Islet of Langerhans (tissue), 1 donor: ENCODE results near the gene ITPR1.

Experiments
- FAIRE-seq: peaks from one replicate; lab custom pipeline; 2011; peaks lifted over from hg19 to GRCh38; lab: Jason Lieb, UNC

ITPR1 gene

GRCh38 chr3:4491855-4492207 is 1.3 kb upstream of the ITPR1 start:
- FAIRE-seq, result no peak

GRCh38 chr3:4492208-4493013 is 737 bp upstream of the ITPR1 start:
- FAIRE-seq, result no peak

DNA sequence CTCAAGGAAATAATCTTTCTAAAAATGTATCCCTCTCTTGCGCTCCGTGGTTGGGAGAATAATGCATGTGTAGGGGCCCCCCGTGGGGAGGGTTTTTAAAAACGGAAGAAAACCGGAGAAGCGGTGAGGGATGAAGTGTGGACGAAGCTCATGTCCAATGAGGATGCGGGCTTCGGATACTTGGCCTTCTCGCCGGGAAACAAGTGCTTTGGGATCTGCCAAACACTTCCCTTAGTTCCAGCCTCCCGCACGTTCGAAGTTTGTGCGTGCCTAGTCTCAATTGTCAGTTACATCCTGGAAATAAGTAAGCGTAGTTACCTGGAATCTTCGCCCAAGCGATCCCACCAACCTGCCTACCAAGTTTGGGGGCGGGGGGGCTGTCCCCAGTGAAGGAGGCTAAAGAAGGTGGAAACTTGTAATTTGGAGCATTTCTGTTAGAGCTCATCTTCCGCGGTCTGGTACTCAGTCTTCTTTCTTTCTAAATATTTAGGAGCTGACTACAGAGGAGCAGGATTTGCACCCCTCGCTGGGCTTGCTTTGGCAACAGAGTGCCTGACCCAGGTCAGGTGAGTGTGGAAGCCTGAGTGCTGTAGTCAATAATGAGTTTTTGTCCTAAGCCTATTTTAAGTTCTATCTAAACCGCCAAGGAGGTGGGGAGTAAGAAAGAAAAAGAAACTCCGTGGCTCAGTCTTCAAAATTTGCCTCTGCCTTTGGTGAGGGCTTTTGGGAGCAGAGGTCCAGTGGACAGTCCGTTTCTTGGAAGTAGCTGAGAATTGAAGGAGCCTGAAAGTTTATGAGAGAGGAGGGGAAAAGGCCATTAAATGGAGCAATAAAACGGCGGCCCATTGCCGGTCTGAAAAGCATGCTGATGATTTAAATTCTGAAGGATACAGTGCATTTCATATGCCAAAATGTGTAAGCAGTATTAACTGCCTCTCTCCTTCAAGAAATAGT is 1.1 kb downstream of the ITPR1 start:
- no peak for FAIRE-seq

- no peak for FAIRE-seq
Measured at GRCh38 chr3:4494895-4495264, 1.7 kb downstream of the ITPR1 start.

DNA sequence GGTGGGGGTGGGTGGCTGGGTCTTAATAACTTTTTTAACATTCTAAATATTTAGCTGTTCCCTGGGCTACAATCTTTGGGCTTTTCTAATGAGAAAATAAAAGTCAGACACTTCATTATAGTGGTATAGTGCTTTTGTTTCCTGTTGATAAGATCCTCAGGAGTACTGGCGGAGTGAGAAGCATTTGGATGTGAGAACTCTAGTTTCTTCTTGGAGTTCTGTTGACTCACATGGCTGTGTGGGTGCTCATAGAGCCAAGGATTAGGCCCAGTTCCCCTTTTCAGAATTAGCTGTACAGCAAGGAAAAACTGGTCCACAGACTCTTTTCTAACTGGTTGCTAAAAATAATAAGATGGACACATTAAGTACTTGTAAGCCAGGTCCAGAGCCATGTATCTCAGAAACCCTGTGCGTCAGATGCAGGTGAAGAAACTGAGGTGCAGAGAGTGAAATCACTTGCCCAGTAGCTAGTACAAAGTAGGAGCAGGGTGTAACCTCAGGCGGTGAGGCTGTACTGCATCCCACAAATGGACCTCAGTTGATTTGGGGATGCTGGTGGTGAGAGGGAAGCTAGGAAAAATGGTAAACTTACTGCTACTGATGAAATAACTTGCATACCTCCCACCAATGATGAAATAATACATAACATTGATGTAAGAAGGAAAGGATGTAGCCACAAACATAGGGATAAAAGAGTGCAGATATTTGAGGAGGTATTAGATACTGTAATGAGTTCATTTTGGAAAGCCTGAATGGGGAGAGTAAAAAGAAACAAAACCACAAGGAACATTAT is 2.3 kb downstream of the ITPR1 start:
- no peak for FAIRE-seq

DNA sequence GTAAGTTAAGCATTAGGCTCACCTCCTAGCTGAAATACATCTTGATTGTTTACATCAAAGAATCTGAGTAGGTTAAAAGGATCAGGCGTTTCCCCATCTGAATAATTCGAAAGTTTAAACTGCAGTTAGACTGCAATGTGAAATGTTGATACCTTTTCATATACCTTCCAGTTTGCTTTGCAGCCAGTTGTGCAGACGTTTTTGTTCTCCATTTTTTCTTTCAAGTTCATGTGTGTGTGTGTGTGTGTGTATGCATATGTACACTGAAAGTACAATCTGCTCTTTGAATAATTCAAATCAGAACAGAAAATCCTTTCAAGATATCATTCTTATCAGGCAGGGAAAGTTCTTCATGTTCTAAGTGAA is 2.9 kb downstream of the ITPR1 start:
- FAIRE-seq, result no peak

DNA sequence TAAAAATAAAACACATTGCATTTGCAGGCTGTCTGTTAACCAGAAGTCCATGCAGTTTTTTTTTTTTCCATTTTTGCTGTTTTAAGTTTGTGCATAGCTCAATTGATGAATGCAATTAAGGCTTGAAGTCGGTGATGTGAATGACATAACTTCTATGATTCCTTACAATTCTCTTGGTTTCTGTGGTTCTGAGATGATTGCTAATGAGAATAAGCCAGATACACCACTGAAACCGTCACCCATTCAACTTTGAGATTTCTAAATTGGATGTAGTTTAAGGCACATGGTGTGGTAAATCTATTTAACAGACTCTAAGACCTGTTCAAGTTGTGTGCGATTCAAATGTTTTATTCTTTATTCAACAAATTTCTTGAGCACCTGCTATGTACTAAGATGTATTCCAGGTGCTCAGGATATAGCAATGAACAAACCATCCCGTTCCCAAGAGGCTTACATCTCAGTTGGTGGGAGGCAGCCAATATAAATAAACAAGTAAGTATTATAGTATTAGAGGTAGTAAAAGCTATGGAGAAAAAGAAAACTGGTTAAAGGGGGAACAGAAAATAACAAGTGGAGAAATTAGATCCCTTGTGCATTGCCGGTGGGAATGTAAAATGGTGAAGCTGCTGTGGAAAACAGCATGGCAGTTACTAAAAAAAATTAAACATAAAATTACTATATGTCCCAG is 4.0 kb downstream of the ITPR1 start:
- FAIRE-seq, result no peak

DNA sequence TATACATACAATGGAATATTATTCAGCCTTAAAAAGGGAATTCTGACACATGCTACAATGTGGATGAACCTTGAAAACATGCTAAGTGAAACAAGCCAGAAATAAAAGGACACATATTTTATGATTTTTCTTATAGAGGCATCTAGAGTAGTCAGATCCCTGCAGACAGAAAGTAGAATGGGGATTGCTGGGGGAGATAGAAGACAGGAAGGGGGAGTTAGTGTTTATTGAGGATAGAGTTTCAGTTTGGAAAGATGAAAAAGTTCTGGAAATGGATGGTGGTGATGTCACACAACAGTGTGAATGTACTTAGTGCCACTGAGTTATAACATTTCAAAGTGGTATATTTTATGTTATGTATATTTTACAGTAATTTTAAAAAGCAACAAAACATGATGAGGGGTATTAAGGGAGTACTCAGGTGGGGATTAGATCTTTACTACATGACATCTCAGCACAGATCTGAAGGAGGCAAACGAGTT is 4.7 kb downstream of the ITPR1 start:
- FAIRE-seq, result no peak

DNA sequence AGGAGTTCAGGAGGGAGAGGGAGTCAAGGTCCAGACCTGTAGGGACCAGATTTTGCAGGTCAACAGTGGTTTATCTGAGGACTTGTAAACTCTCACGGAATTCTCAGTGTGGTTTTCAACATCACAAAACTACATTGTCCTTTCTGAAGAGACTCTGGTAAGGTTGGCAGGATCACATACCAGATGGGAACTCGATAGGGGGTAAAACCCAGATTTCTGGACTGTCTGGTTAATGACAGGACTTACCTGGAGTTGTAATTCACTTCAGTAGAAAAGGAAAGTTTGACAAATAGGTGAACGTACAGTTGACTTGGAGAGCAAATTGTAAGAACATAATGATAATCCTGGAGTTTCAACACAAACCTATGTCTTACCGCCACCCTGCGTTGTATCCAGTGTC is 5.3 kb downstream of the ITPR1 start:
- FAIRE-seq, result no peak

DNA sequence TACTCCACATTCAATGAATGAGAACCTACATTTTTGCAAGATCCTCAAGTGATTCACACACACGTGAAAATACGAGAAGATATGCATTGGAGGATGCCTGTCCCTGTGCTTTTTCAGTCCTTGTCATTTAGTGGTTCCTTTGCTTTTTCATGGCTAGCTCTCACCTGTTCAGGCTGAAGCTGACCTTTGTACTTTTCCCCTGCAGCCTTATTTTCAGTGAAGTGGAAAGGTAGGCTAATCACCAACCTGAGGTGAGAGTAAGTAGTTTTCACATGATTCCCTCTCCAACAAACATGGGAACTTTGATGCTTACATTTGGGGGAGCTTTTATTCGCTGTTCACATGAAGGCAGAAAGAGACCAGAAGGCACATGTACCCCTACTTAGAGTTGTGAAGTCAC is 8.3 kb downstream of the ITPR1 start:
- no peak for FAIRE-seq

DNA sequence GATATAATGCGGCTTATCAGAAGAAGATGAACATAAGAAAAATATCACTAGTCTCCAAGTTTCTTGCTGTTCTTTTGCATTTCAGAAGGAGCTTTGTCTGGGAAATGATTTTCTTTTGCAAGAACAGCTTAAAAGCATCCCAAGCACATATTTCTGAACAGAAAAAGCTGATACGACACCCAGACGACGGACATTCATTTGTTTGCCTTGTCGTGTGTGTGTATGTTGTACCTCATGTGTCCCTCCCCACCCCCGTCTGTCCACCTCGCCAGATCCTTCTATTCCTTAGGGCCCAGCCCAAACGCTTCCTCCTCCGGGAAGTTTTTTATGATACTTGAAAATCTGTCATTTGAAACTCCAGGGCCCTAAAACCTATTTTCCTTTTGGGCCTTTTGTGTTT is 8.8 kb downstream of the ITPR1 start:
- no peak for FAIRE-seq

- no peak for FAIRE-seq
Measured at GRCh38 chr3:4503050-4503449, 9.9 kb downstream of the ITPR1 start.

DNA sequence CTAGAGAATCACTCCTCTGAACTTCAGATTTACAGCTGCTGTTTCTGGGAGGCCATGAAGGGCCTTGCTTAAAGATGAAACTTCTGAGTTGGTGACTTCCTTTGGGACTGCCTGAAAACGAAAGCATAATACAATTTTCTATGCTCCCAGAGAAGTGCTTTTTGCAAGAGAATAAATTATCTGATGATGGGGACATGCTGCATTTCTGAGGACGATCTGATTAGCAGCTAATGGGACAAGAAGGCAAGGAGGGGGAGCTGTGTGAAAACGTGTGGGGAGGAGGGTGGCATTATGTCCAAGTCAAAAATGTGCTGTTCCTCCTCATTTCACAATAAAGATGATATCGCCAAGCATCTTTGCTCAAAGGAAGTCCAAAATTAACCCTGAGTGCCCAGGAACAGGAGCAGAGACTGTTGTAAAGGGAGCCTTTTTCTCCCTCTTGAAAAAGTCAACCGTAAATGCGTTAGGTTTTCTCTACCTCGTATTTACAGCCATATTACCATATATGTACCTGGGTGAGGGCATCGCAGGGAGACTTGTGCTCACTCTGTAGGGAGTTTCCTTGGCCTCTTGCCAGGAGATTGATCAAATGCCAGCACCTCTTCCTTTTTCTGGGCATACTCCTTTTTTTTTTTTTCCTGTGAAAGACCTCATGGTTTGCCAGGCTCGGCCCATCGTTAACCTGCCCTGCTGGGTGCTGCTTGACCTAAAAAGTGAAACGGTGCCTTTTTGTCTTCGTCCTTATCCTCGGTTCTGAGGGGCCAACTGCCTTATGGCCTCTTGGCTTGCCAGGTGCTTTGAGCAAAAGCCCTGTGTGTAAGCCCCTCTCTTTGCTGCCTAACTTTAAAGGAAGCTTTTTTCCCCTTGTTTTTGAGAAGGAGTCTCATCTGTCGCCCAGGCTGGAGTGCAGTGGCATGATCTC is 11.5 kb downstream of the ITPR1 start:
- no peak for FAIRE-seq

GRCh38 chr3:4505688-4506558 is 12.8 kb downstream of the ITPR1 start:
- FAIRE-seq, result no peak

DNA sequence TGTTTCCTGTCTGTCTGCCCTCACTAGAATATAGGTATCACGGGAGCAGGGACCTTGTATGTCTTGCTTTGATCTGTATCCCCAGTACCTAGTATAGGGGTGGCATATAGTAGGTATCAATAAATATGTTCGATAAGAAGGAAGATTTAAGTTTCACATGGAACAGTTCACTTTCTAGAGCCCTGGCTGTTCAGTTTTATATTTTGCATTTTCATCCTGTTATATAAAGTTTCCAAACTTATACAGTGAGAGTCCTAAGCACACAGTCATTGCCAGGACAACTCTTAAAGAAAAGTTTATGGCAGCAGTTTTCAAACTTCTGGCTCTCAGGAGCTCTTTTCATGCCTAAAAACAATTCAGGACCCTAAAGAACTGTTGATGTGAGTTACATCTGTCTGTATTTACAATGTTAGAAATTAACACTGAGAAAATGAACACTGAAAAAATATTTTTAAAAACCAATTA is 13.4 kb downstream of the ITPR1 start:
- no peak for FAIRE-seq

GRCh38 chr3:4507024-4507596 is 14.0 kb downstream of the ITPR1 start:
- no peak for FAIRE-seq

DNA sequence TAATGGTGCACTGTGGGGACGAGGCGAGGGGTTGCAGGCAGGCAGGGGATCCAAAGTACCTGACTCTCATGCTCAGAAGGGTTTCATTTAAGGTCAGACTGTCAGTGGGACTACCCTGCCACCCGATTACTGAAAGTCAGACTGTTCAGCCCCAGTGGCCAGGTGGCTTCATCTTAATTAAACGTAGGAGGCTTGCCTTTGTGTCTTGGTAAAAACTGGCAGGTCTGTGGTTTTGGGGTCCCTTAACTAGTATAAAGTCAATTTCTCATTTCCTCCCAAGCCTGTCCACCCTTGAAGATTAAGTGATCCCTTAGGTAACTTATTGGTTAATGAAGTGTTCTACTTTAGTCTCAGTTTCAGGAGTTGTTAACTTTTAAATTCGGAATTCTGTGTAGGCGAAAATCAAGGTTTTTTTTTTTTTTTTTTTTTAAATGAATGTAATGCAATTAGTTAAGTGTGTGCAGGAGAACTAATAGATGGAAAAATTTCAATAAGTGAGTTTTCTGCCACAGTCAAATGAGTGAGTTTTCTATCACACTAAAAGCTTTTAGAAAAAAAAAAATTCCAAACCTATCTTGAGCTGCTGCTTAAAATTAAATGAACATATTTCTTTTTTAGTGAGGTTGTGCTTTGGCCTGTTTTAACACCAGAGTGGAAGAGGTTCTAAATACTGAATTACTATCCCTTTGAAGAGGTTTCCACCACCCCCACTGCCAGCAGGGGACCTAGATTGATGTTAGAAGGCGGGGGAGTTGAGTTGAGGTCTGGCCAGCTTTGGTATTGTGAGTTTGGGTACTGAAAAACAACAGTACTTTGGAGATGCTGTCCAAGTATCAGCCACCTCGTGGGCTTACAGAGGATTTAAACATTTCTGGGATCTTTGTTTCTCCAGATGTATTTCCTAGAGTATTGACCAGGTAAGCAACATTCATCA is 15.2 kb downstream of the ITPR1 start:
- no peak for FAIRE-seq

- FAIRE-seq, result no peak
Measured at GRCh38 chr3:4509043-4509442, 15.9 kb downstream of the ITPR1 start.
